Activated gamma-delta T cell treated with Interleukin-2 at 50 U/mL for 16 hours (primary cell): ENCODE data around the gene TOM1L2.
"Not testable (repeated sequence)": the region's sequence is repeated elsewhere in the genome, so short reads cannot be mapped to it uniquely, and the experiment has no call there.

Experiments
- DNase-seq: peaks from one replicate; pipeline ENCODE4 v3.0.0-alpha.2; 2020

Gene TOM1L2

GRCh38 chr17:17942846-17943245, 29.4 kb downstream of the TOM1L2 start:
- no peak for DNase-seq

- DNase-seq = no peak
These were observed 31.2 kb downstream of the TOM1L2 start for GRCh38 chr17:17941015-17941414.

GRCh38 chr17:17940441-17940911, 31.7 kb downstream of the TOM1L2 start:
- no peak for DNase-seq

GRCh38 chr17:17939941-17940340, 32.3 kb downstream of the TOM1L2 start:
- DNase-seq = not testable (repeated sequence)

- no peak for DNase-seq
These were observed 33.7 kb downstream of the TOM1L2 start for GRCh38 chr17:17938388-17939107.

- DNase-seq = no peak
These were observed 34.2 kb downstream of the TOM1L2 start for GRCh38 chr17:17937958-17938357.

GRCh38 chr17:17937201-17937853, 34.9 kb downstream of the TOM1L2 start:
- no peak for DNase-seq

GRCh38 chr17:17935321-17936271, 36.6 kb downstream of the TOM1L2 start:
- DNase-seq = no peak

- no peak for DNase-seq
These were observed 37.4 kb downstream of the TOM1L2 start for GRCh38 chr17:17934806-17935205.

GRCh38 chr17:17934214-17934613, 38.0 kb downstream of the TOM1L2 start:
- DNase-seq = no peak

- no peak for DNase-seq
These were observed 38.4 kb downstream of the TOM1L2 start for GRCh38 chr17:17933775-17934174.

GRCh38 chr17:17931159-17931558, 41.0 kb downstream of the TOM1L2 start:
- DNase-seq = no peak

- no peak for DNase-seq
These were observed 41.5 kb downstream of the TOM1L2 start for GRCh38 chr17:17930674-17931073.

GRCh38 chr17:17929655-17930380, 42.4 kb downstream of the TOM1L2 start:
- DNase-seq = no peak

GRCh38 chr17:17928398-17929287, 43.6 kb downstream of the TOM1L2 start:
- DNase-seq = no peak

- no peak for DNase-seq
These were observed 45.3 kb downstream of the TOM1L2 start for GRCh38 chr17:17926840-17927449.

- DNase-seq = no peak
These were observed 46.2 kb downstream of the TOM1L2 start for GRCh38 chr17:17926036-17926435.

- no peak for DNase-seq
These were observed 47.3 kb downstream of the TOM1L2 start for GRCh38 chr17:17924857-17925250.

GRCh38 chr17:17924131-17924856, 47.9 kb downstream of the TOM1L2 start:
- DNase-seq = no peak

- no peak for DNase-seq
These were observed 50.1 kb downstream of the TOM1L2 start for GRCh38 chr17:17922070-17922614.
